Upper lobe of right lung (tissue), 1 donor: ENCODE data around the gene TMEM74B. TPM values are rescaled to one million over a fixed set of nuclear protein-coding genes. Genes with fewer than 3 reads are reported as not detected.

Experiments
- ATAC-seq: fragments of 200-7000 bp; cut with Tn5 transposase; one replicate; pipeline ENCODE4 v1.9.1; 2020; ENCODE audit warnings: mild to moderate bottlenecking, moderate library complexity
- DNase-seq: peaks from one replicate; pipeline ENCODE4 v3.0.0-alpha.2; 2020
- H3K27ac ChIP-seq: fragments of 200-600 bp; one replicate; pipeline ENCODE4 v1.8.0; 2022
- H3K27me3 ChIP-seq: fragments of 200-600 bp; one replicate; pipeline ENCODE4 v1.8.0; 2022; ENCODE audit warnings: mild to moderate bottlenecking
- H3K36me3 ChIP-seq: fragments of 200-600 bp; one replicate; pipeline ENCODE4 v1.8.0; 2022
- H3K4me1 ChIP-seq: fragments of 200-600 bp; one replicate; pipeline ENCODE4 v1.8.0; 2022
- H3K4me3 ChIP-seq: fragments of 200-600 bp; one replicate; pipeline ENCODE4 v1.8.0; 2022; ENCODE audit warnings: mild to moderate bottlenecking
- H3K9me3 ChIP-seq: fragments of 200-600 bp; one replicate; pipeline ENCODE4 v1.8.0; 2022
- CTCF ChIP-seq: fragments of 200-600 bp; IDR thresholded peaks from one replicate; pipeline ENCODE4 v1.8.0; 2022; ENCODE audit warnings: antibody characterized with exemption
- intact Hi-C: fragments of 100-400 bp; cut with DNase I; formaldehyde crosslinking; loops from one replicate; pipeline ENCODE4 v1.11.0; 2022
- total RNA-seq: library from RNA; stranded (reverse); fragmentation: NEBNext Ultra II Directional; extraction: Animal tissue kit (Norgen Biotek cat#: 25700); gene quantifications from one replicate; pipeline ENCODE4 v1.2.1, GENCODE V29; 2021
- donor health status: DM: no; HTN: yes; CAD: no; lungs with severe emphysema.

Gene TMEM74B
- total RNA-seq, 1 donor from 2014 or later: 6.1 TPM

GRCh38 chr20:1182106-1182505, 2.7 kb downstream of the TMEM74B start:
- no peaks in the 10 kb centered on the region for H3K4me1 ChIP-seq
- no peak overlapping the region for H3K4me3 ChIP-seq
- ATAC-seq (peak; percentile 7), DNase-seq (no peak)
- no peaks in the 10 kb centered on the region for H3K27me3 ChIP-seq
- H3K9me3 ChIP-seq: no peaks in the 10 kb centered on the region
- intact Hi-C loops: no loop called here
- no peak overlapping the region for H3K27ac ChIP-seq
- H3K36me3 ChIP-seq: no peaks in the 10 kb centered on the region
- TF ChIP-seq CTCF: no peak

GRCh38 chr20:1180949-1181348, 3.8 kb downstream of the TMEM74B start:
- no peak for TF ChIP-seq CTCF
- no peaks in the 10 kb centered on the region for H3K9me3 ChIP-seq
- H3K4me3 ChIP-seq: no peak overlapping the region
- no peak overlapping the region for H3K27ac ChIP-seq
- no peaks in the 10 kb centered on the region for H3K27me3 ChIP-seq
- H3K36me3 ChIP-seq: no peaks in the 10 kb centered on the region
- no peak for DNase-seq
- no peaks in the 10 kb centered on the region for H3K4me1 ChIP-seq
- intact Hi-C loops: no loop called here
- ATAC-seq: no peak

GRCh38 chr20:1178623-1179022, 6.2 kb downstream of the TMEM74B start:
- TF ChIP-seq CTCF: no peak
- ATAC-seq (no peak), DNase-seq (no peak)
- Histone ChIP-seq H3K9me3 (no peaks in the 10 kb centered on the region), H3K4me1 (no peaks in the 10 kb centered on the region), H3K27me3 (no peaks in the 10 kb centered on the region), H3K4me3 (no peak overlapping the region), H3K27ac (no peak overlapping the region), H3K36me3 (no peaks in the 10 kb centered on the region)
- intact Hi-C loops: no loop called here

- Histone ChIP-seq H3K9me3 (no peaks in the 10 kb centered on the region), H3K27ac (no peak overlapping the region), H3K4me1 (no peaks in the 10 kb centered on the region), H3K27me3 (no peaks in the 10 kb centered on the region), H3K4me3 (no peak overlapping the region), H3K36me3 (no peaks in the 10 kb centered on the region)
- no peak for TF ChIP-seq CTCF
- ATAC-seq (no peak), DNase-seq (no peak)
- intact Hi-C loops: no loop called here
Measured at GRCh38 chr20:1178103-1178502, 6.7 kb downstream of the TMEM74B start.

GRCh38 chr20:1177680-1178079, 7.1 kb downstream of the TMEM74B start:
- H3K4me3 ChIP-seq: no peak overlapping the region
- no peaks in the 10 kb centered on the region for H3K36me3 ChIP-seq
- no peaks in the 10 kb centered on the region for H3K27me3 ChIP-seq
- no peaks in the 10 kb centered on the region for H3K4me1 ChIP-seq
- intact Hi-C loops: no loop called here
- H3K27ac ChIP-seq: no peak overlapping the region
- DNase-seq: no peak
- no peaks in the 10 kb centered on the region for H3K9me3 ChIP-seq
- TF ChIP-seq CTCF: no peak
- ATAC-seq: no peak

GRCh38 chr20:1174787-1175186, 10.0 kb downstream of the TMEM74B start:
- no peak overlapping the region for H3K4me3 ChIP-seq
- no peaks in the 10 kb centered on the region for H3K9me3 ChIP-seq
- intact Hi-C loops: no loop called here
- H3K27me3 ChIP-seq: no peaks in the 10 kb centered on the region
- no peak for DNase-seq
- H3K27ac ChIP-seq: no peak overlapping the region
- no peaks in the 10 kb centered on the region for H3K4me1 ChIP-seq
- peaks cover 6% of the 10 kb centered on the region for H3K36me3 ChIP-seq
- no peak for ATAC-seq
- TF ChIP-seq CTCF: no peak
